Measurements from ENCODE around the gene ELOVL6. TPM values are rescaled to one million over a fixed set of nuclear protein-coding genes. Genes with fewer than 3 reads are reported as not detected.

ELOVL6 gene
- total RNA-seq, 1 experiment from 2014 or later, result 25.3 TPM

GRCh38 chr4:110152386-110152785, 46.0 kb downstream of the ELOVL6 start:
- DNase-seq, result no peak
- Histone ChIP-seq H3F3A (ENCODE audit: insufficient read depth, low read depth) (no peaks in the 10 kb centered on the region), H3K4me1 (replicated peaks; ENCODE audit: insufficient read depth) (peaks cover 6% of the 10 kb centered on the region; the same call in 1 of the 2 replicates), H3K27ac (no peak overlapping the region), H2AFZ (no peak overlapping the region), H3K9me3 (ENCODE audit: insufficient read depth, low read depth) (no peaks in the 10 kb centered on the region), H3K79me2 (ENCODE audit: low read depth) (peaks cover 17% of the 10 kb centered on the region), H3K36me3 (ENCODE audit: low read depth) (no peaks in the 10 kb centered on the region; the same call in 1 of the 2 replicates), H4K20me1 (ENCODE audit: insufficient read depth) (no peaks in the 10 kb centered on the region), H3K4me3 (no peak overlapping the region), H3K9me2 (ENCODE audit: insufficient read depth) (no peaks in the 10 kb centered on the region), H3K4me2 (no peak overlapping the region), H3K27me3 (ENCODE audit: insufficient read depth, low read depth) (no peaks in the 10 kb centered on the region)
- ChIA-PET CTCF (no interaction called here), POLR2A (ENCODE audit: unreplicated experiment) (no interaction called here)
- no TSS peak for BruUV-seq (replicated peaks)
- intact Hi-C loops (cut with micrococcal nuclease; ENCODE audit: unreplicated experiment), result no loop called here
- TF ChIP-seq, protein P1, sequence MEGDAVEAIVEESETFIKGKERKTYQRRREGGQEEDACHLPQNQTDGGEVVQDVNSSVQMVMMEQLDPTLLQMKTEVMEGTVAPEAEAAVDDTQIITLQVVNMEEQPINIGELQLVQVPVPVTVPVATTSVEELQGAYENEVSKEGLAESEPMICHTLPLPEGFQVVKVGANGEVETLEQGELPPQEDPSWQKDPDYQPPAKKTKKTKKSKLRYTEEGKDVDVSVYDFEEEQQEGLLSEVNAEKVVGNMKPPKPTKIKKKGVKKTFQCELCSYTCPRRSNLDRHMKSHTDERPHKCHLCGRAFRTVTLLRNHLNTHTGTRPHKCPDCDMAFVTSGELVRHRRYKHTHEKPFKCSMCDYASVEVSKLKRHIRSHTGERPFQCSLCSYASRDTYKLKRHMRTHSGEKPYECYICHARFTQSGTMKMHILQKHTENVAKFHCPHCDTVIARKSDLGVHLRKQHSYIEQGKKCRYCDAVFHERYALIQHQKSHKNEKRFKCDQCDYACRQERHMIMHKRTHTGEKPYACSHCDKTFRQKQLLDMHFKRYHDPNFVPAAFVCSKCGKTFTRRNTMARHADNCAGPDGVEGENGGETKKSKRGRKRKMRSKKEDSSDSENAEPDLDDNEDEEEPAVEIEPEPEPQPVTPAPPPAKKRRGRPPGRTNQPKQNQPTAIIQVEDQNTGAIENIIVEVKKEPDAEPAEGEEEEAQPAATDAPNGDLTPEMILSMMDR (conservative IDR thresholded peaks at IDR 0.05), result no peak

GRCh38 chr4:110149089-110149488, 49.3 kb downstream of the ELOVL6 start:
- BruUV-seq (replicated peaks), result no TSS peak
- Histone ChIP-seq H3K27me3 (ENCODE audit: insufficient read depth, low read depth) (no peaks in the 10 kb centered on the region), H3K9me2 (ENCODE audit: insufficient read depth) (no peaks in the 10 kb centered on the region), H3K36me3 (ENCODE audit: low read depth) (no peaks in the 10 kb centered on the region; the same call in 1 of the 2 replicates), H3K79me2 (ENCODE audit: low read depth) (no peaks in the 10 kb centered on the region), H3K9me3 (ENCODE audit: insufficient read depth, low read depth) (no peaks in the 10 kb centered on the region), H3K27ac (no peak overlapping the region), H3K4me3 (no peak overlapping the region), H2AFZ (no peak overlapping the region), H3K4me2 (no peak overlapping the region), H3K4me1 (replicated peaks; ENCODE audit: insufficient read depth) (no peaks in the 10 kb centered on the region), H3F3A (ENCODE audit: insufficient read depth, low read depth) (no peaks in the 10 kb centered on the region), H4K20me1 (ENCODE audit: insufficient read depth) (no peaks in the 10 kb centered on the region)
- TF ChIP-seq, protein P1 (conservative IDR thresholded peaks at IDR 0.05), result no peak
- no peak for TF ChIP-seq EZH2 (IDR thresholded peaks at IDR 0.05; ENCODE audit: low read depth)
- ChIA-PET CTCF (no interaction called here), POLR2A (ENCODE audit: unreplicated experiment) (no interaction called here)
- intact Hi-C loops (cut with micrococcal nuclease; ENCODE audit: unreplicated experiment), result no loop called here
- DNase-seq, result no peak

DNA sequence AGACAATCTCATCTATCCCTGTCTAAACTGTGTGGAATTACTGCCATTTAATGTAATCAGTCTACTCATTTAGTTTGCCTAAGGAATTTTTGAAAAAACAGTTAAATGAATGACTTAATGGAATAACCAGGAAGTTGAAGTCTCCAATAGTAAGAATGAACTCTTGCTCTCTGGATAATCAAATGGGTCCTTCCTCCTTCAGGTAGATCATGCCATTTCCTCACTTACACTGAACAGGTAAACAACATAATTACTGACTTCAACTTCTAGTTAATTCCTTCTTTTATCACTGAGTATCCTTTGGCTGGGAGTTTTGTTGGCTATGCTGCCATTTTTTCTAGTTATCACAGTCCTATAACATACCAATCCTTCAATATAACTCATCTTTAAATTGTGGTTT, 56.0 kb downstream of the ELOVL6 start:
- H3K36me3 ChIP-seq (ENCODE audit: low read depth), result no peaks in the 10 kb centered on the region
- H3K79me2 ChIP-seq (ENCODE audit: low read depth), result no peaks in the 10 kb centered on the region
- H2AFZ ChIP-seq, result no peak overlapping the region
- ChIA-PET CTCF (no interaction called here), POLR2A (ENCODE audit: unreplicated experiment) (no interaction called here)
- no peaks in the 10 kb centered on the region for H3K27me3 ChIP-seq (ENCODE audit: insufficient read depth, low read depth)
- no peak for DNase-seq
- H4K20me1 ChIP-seq (ENCODE audit: insufficient read depth), result no peaks in the 10 kb centered on the region
- intact Hi-C loops (cut with micrococcal nuclease; ENCODE audit: unreplicated experiment), result no loop called here
- no TSS peak for BruUV-seq (replicated peaks)
- H3K9me3 ChIP-seq (ENCODE audit: insufficient read depth, low read depth), result no peaks in the 10 kb centered on the region
- no peaks in the 10 kb centered on the region for H3K9me2 ChIP-seq (ENCODE audit: insufficient read depth)
- H3K27ac ChIP-seq, result no peak overlapping the region
- TF ChIP-seq, protein P1 (conservative IDR thresholded peaks at IDR 0.05), result no peak
- TF ChIP-seq EZH2 (IDR thresholded peaks at IDR 0.05; ENCODE audit: low read depth), result no peak
- no peak overlapping the region for H3K4me2 ChIP-seq
- H3K4me1 ChIP-seq (replicated peaks; ENCODE audit: insufficient read depth), result no peaks in the 10 kb centered on the region
- H3F3A ChIP-seq (ENCODE audit: insufficient read depth, low read depth), result no peaks in the 10 kb centered on the region
- no peak overlapping the region for H3K4me3 ChIP-seq
